Common myeloid progenitor, CD34-positive (primary cell): Measurements from ENCODE around the gene MINK1.
A peak's percentile ranks its signal among the peaks of the same experiment; 100 is the strongest.
"Not testable (repeated sequence)": the region's sequence is repeated elsewhere in the genome, so short reads cannot be mapped to it uniquely, and the experiment has no call there.

Experiments used
- CTCF ChIA-PET: fragments of 350-600 bp; sonication (Branson Sonifier 250); formaldehyde crosslinking; loops from one replicate; lab custom pipeline; 2021; ENCODE audit warnings: antibody characterized with exemption; lab: Charles Lee
- POLR2A ChIA-PET: fragments of 350-600 bp; sonication (Branson Sonifier 250); formaldehyde crosslinking; loops from one replicate; lab custom pipeline; 2021; ENCODE audit warnings: antibody characterized with exemption; lab: Charles Lee
- DNase-seq, 3 donors: peaks; one replicate each; pipeline versions ENCODE4 v3.0.0 to v3.0.0-alpha.2; 2013
- H3K27ac ChIP-seq, 2 experiments: 1 replicate in 1 of 2; 2 replicates in 1 of 2; pipeline ENCODE4 v1.7.0; 2013; ENCODE audit warnings: inconsistent platforms in 2 of 2, low read length in 2 of 2, mild to moderate bottlenecking in 2 of 2, low read depth in 1 of 2, moderate library complexity in 1 of 2; ENCODE audit not compliant: severe bottlenecking in 2 of 2, insufficient read depth in 1 of 2, poor library complexity in 1 of 2
- H3K27me3 ChIP-seq, 5 experiments: replicated peaks in 2 of 5; 1 replicate in 3 of 5; 2 replicates in 2 of 5; pipeline versions ENCODE4 v1.6.1 to v1.7.0; 2013; ENCODE audit warnings: low read length in 4 of 5, mild to moderate bottlenecking in 2 of 5, moderate library complexity in 2 of 5, inconsistent platforms in 1 of 5; ENCODE audit not compliant: insufficient read depth in 5 of 5, control insufficient read depth in 4 of 5
- H3K36me3 ChIP-seq, 4 experiments: 1 replicate in 2 of 4; 2 replicates in 2 of 4; pipeline versions ENCODE4 v1.6.1 to v1.7.0; 2013; ENCODE audit warnings: low read length in 3 of 4, control low read depth in 1 of 4, mild to moderate bottlenecking in 1 of 4; ENCODE audit not compliant: control insufficient read depth in 4 of 4, insufficient read depth in 4 of 4
- H3K4me1 ChIP-seq, 4 experiments: 1 replicate in 3 of 4; 2 replicates in 1 of 4; pipeline versions ENCODE4 v1.6.1 to v1.7.1; 2013; ENCODE audit warnings: low read length in 3 of 4, mild to moderate bottlenecking in 3 of 4, control low read depth in 1 of 4, inconsistent platforms in 1 of 4, moderate library complexity in 1 of 4; ENCODE audit not compliant: control insufficient read depth in 4 of 4, insufficient read depth in 4 of 4; ENCODE audit errors: control extremely low read depth in 1 of 4
- H3K4me3 ChIP-seq, 7 experiments: 1 replicate in 4 of 7; 2 replicates in 3 of 7; pipeline versions ENCODE4 v1.5.1 to v1.7.0; 2013; ENCODE audit warnings: mild to moderate bottlenecking in 7 of 7, low read length in 6 of 7, moderate library complexity in 6 of 7, inconsistent platforms in 2 of 7, low read depth in 2 of 7, control low read depth in 1 of 7; ENCODE audit not compliant: insufficient read depth in 4 of 7, control insufficient read depth in 1 of 7; ENCODE audit errors: extremely low read depth in 1 of 7
- H3K9me3 ChIP-seq, 5 experiments: 1 replicate in 4 of 5; 2 replicates in 1 of 5; pipeline versions ENCODE4 v1.6.1 to v1.7.1; 2013; ENCODE audit warnings: low read length in 4 of 5, mild to moderate bottlenecking in 2 of 5, inconsistent platforms in 1 of 5, low read depth in 1 of 5, moderate library complexity in 1 of 5; ENCODE audit not compliant: control insufficient read depth in 4 of 5, insufficient read depth in 2 of 5; ENCODE audit errors: control extremely low read depth in 1 of 5
- WGBS: methylation state at CpG from one replicate; pipeline ENCODE4 v1.1.5; 2013; ENCODE audit not compliant: insufficient coverage; 5-methylcytosine and 5-hydroxymethylcytosine counted together

MINK1 gene

GRCh38 chr17:4901108-4901647 is 68.0 kb downstream of the MINK1 start:
- H3K27ac ChIP-seq = no peak overlapping the region
- 16% methylated on average over 34 of the region's 37 CpGs for WGBS
- ChIA-PET CTCF (interaction anchor here (0.6 to 1.9 kb wide), 5 partner anchors 11 to 191 kb away, joined by 3 to 12 read pairs (median 3); no protein-coding TSS in a partner anchor), POLR2A (interaction anchor here (1.0 kb wide), 1 partner anchor 87 kb away, joined by 3 read pairs; no protein-coding TSS in a partner anchor)
- H3K4me3 ChIP-seq = peak overlapping the region in 4 of 7 experiments; percentile 29 to 77 (median 66)
- H3K4me1 ChIP-seq = peaks cover 0 to 55% (median 43%) of the 10 kb centered on the region in 4 experiments
- H3K9me3 ChIP-seq = no peaks in the 10 kb centered on the region
- peaks cover 1 to 11% (median 7%) of the 10 kb centered on the region in 4 experiments for H3K36me3 ChIP-seq
- H3K27me3 ChIP-seq = peaks cover 0 to 42% (median 26%) of the 10 kb centered on the region in 5 experiments
- peak in 1 of 3 donors; percentile 39 for DNase-seq

GRCh38 chr17:4901648-4902344 is 68.7 kb downstream of the MINK1 start:
- no peaks in the 10 kb centered on the region for H3K9me3 ChIP-seq
- H3K27ac ChIP-seq = no peak overlapping the region
- 23% methylated on average over 43 of the region's 48 CpGs for WGBS
- H3K27me3 ChIP-seq = peaks cover 0 to 41% (median 26%) of the 10 kb centered on the region in 5 experiments
- ChIA-PET CTCF (interaction anchor here (0.6 to 1.8 kb wide), 7 partner anchors 12 to 192 kb away, joined by 3 to 4 read pairs (median 3); partner anchors contain the start of gene SPAG7), POLR2A (interaction anchor here (0.8 to 1.0 kb wide), 2 partner anchors 38 to 87 kb away, joined by 3 read pairs; partner anchors contain the start of genes RNF167 and SLC25A11)
- H3K36me3 ChIP-seq = peaks cover 0 to 5% (median 2%) of the 10 kb centered on the region in 4 experiments
- peaks cover 0 to 55% (median 43%) of the 10 kb centered on the region in 4 experiments for H3K4me1 ChIP-seq
- peak overlapping the region in 3 of 7 experiments; percentile 29 to 77 (median 66) for H3K4me3 ChIP-seq
- peak; percentile 42 to 71 (median 53) for DNase-seq

GRCh38 chr17:4902540-4902939 is 69.4 kb downstream of the MINK1 start:
- Histone ChIP-seq H3K4me3 (peak overlapping the region in 1 of 7 experiments; percentile 1), H3K27ac (no peak overlapping the region), H3K4me1 (peaks cover 0 to 55% (median 43%) of the 10 kb centered on the region in 4 experiments), H3K9me3 (no peaks in the 10 kb centered on the region), H3K36me3 (no peaks in the 10 kb centered on the region), H3K27me3 (peaks cover 0 to 37% (median 26%) of the 10 kb centered on the region in 5 experiments)
- 78% methylated on average over 3 of the region's 8 CpGs for WGBS
- ChIA-PET POLR2A (interaction anchor here (0.8 kb wide), 1 partner anchor 38 kb away, joined by 3 read pairs; the partner anchor contains the start of genes RNF167 and SLC25A11), CTCF (interaction anchor here (1.0 to 1.8 kb wide), 9 partner anchors 12 to 157 kb away, joined by 3 to 5 read pairs (median 3); partner anchors contain the start of gene SPAG7)
- DNase-seq = no peak

DNA sequence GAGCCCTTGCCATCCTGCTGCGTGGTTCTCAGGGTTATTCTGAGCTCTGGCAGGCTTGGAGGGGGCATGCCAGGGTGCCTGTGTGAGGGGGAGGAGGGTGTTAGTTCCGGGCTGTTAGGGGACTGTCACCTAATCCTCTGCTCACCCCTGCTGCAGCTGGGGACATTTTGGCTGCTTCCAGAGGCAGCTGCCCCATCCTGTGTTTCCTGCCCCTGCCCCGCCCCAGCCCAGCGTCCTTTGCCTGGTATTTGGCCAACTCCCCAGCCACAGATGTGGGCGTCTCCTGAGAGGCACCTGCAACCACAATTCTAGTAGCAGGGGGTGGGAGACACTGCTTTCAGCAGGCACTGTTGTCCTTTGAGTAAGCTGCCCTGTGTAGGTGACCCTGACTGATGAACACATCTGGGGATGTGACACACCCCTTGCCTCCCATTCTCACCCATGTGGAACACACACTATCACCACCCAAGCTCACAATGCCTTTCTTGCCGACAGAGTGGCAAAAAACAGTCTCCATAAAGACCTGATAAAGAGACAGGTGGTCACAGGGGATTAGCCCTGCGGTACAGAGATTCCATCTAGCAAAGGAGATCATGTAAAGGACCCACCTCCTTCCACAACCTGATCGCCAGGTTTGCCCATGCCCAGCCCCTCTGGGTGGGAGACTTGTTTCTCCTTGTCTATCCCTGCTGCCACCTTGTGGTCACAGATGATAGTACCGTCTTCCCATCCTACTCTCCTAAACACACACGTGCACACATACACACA is 70.1 kb downstream of the MINK1 start, which contains the start of gene CHRNE:
TSS of gene CHRNE (minus strand) at position 48 of the 768 bp plus-strand sequence. CDS start at position 13, 35 bp downstream.
- H3K9me3 ChIP-seq = no peaks in the 10 kb centered on the region
- peak within 1 kb of the TSS in 2 of 7 experiments; percentile 66 to 77 for H3K4me3 ChIP-seq
- peaks cover 0 to 32% (median 26%) of the 10 kb centered on the region in 5 experiments for H3K27me3 ChIP-seq
- no peak within 1 kb of the TSS for H3K27ac ChIP-seq
- WGBS = 0% methylated on average over 8 of the region's 10 CpGs
- POLR2A ChIA-PET = no interaction called here
- H3K36me3 ChIP-seq = no peaks in the 10 kb centered on the region
- CTCF ChIA-PET = interaction anchor here (0.6 to 1.8 kb wide), 12 partner anchors 11 to 156 kb away, joined by 3 to 5 read pairs (median 4); partner anchors contain the start of gene SPAG7
- peaks cover 0 to 54% (median 45%) of the 10 kb centered on the region in 4 experiments for H3K4me1 ChIP-seq
- DNase-seq = peak; percentile 86 to 90 (median 89)

DNA sequence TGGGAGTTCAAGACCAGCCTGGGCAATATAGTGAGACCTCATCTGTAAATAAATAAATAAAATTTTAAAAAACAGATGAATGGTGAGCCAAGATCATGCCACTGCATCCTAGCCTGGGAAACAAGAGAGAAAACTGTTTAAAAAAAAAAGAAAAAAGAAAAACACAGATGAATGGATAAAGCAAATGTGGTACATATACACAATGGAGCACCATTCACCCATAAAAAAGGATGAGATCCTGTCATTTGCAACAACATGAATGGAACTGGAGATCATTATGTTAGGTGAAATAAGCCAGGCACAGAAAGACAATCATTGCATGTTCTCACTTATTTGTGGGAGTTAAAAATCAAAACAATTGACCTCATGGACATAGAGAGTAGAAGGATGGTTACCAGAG is 73.5 kb downstream of the MINK1 start:
- H3K27ac ChIP-seq, DNase-seq, H3K36me3 ChIP-seq, POLR2A ChIA-PET, H3K27me3 ChIP-seq, H3K4me3 ChIP-seq, H3K9me3 ChIP-seq, CTCF ChIA-PET: not testable (repeated sequence)
- H3K4me1 ChIP-seq = peaks cover 0 to 32% (median 30%) of the 10 kb centered on the region in 4 experiments

- POLR2A ChIA-PET = interaction anchor here (1.3 to 1.8 kb wide), 2 partner anchors 31 to 58 kb away, joined by 6 to 8 read pairs; partner anchors contain the start of genes RNF167 and SLC25A11
- Histone ChIP-seq H3K36me3 (no peaks in the 10 kb centered on the region), H3K27ac (no peak overlapping the region), H3K4me1 (peaks cover 0 to 20% (median 15%) of the 10 kb centered on the region in 4 experiments), H3K4me3 (no peak overlapping the region), H3K27me3 (peaks cover 0 to 5% (median 0%) of the 10 kb centered on the region in 5 experiments), H3K9me3 (no peaks in the 10 kb centered on the region)
- 78% methylated on average over 7 of the region's 10 CpGs for WGBS
- CTCF ChIA-PET = interaction anchor here (0.6 to 2.6 kb wide), 27 partner anchors 10 to 388 kb away, joined by 3 to 35 read pairs (median 5); partner anchors contain the start of genes CAMTA2, ENO3, RNF167 and SLC25A11
- DNase-seq = no peak
Measured at GRCh38 chr17:4908301-4908700, 75.2 kb downstream of the MINK1 start.
